ENCODE measurements around the gene LTBP2.

The LTBP2 gene

DNA sequence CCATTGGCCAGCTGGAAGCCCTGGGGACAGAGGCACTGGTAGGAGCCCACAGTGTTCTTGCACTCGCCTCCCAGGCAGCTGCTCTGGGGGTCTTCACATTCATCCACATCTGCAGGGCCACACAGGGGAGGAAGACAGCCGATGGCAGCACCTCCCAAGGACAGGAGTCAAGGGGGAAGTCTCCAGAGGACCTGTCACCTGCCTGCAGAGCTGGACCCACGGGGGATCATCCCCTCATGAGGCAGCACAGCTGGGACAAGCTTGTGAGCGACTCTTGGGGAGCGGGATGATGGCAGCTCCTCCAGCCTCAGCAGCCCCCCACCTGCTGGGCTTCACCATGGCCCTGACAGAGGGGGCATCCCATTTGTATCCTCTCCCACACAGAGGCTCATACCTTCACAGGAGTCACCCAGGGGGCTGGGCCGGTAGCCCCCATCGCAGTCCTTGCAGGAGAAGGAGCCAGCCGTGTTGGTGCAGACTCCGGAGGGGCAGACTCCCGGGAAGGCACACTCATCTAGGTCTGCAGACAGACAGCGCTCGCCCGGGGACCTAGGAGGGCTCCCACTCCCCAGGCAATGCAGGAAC lies 103.1 kb downstream of the LTBP2 start:
- DNase-seq (ENCODE audit: low read depth, low spot score) = no peak

DNA sequence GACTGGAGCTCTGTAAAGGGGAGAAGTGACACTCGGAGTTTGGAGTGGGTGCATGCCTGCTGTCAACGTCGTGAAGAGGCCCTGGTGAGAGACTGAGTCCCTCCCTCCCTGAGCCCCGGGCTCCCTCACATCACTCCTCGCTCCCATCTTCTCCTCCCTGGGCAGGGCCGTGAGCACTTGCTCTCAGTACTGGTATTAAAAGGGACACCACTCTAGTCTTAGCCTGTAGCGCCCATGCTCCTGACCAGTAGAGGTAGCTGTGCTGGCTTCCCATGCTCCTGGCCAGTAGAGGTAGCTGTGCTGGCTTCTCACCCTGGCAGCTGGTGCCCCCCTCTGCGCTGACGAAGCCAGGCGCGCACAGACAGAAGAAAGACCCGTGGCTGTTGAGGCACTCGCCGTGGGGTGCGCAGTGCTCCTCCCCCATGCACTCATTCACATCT lies 103.7 kb downstream of the LTBP2 start:
- no peak for DNase-seq (ENCODE audit: low read depth, low spot score)

DNA sequence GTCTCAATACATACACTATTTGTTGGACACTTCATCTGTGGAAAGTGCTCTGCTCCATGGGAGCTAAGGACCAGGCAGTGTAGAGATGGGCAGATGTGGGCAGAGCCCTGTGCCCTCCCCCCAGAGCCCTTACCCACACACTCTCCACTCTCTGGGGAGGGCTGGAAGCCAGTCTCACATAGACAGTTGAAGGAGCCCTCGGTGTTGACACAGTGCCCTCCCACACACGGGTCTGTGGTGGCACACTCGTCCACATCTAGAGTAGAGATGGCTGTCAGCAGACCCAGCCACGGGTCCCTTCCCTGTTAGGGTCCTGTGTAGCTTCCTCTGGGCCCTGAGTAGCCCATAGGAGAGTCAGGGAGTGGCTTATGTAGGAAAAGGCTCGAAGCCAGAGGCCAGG lies 104.2 kb downstream of the LTBP2 start:
- no peak for DNase-seq (ENCODE audit: low read depth, low spot score)

DNA sequence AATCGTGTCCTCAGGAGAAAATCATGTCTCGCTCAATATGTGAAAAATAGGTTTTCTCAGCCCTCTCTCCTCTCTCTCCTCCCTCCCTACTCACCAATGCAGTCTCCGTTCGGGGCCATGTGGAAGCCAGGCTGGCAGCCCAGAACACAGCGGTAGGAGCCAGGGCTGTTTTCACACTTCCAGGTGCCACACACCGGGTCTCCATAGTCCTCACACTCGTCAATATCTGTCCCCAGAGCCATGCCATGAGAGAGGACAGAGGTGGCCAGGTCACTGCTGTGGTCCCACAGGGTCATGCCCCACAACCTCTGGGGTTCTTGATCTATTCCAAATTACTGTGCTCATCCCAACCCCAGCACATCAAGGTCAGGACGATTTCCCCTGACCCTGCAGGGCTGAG lies 105.0 kb downstream of the LTBP2 start:
- no peak for DNase-seq (ENCODE audit: low read depth, low spot score)

DNA sequence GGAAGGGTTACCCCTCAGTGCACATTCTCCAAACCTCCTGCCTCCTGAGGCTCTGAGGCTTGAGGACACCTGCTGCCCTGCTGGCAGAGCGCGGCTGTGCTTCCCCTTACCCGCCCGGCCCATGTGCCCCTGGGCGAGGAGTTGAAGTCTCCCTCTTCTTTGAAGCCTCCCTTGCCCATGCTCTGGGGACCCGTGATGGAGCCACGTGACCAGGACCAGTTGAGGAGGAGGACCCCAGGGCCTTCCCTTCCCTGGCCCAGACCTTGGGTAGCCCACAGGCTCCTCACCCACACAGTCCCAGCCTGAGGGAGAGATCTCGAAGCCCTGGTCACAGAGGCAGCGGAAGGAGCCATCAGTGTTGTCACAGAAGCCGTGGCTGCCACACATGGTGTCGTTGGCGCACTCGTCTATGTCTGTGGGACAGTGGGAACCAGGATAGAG lies 105.6 kb downstream of the LTBP2 start:
- DNase-seq (ENCODE audit: low read depth, low spot score) = no peak

DNA sequence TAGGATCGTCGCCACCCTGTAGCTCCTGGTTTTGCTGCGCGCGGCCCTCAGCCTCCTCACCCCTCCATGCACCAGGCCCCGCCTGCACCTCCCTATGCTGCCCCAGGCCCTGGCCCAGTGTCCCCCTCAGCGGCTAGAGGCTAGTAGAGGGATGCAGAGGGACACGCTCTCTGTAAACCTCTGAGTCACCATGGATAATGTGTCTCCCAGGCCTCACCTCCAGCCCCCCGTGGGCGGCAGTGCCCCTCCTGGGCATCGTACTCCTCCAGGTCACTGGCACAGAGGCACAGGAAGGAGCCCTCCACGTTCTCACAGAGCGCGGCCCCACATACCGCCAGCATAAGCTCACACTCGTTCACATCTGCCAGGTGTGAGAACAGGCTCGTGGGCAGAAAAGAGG lies 106.2 kb downstream of the LTBP2 start:
- DNase-seq (ENCODE audit: low read depth, low spot score) = no peak

DNA sequence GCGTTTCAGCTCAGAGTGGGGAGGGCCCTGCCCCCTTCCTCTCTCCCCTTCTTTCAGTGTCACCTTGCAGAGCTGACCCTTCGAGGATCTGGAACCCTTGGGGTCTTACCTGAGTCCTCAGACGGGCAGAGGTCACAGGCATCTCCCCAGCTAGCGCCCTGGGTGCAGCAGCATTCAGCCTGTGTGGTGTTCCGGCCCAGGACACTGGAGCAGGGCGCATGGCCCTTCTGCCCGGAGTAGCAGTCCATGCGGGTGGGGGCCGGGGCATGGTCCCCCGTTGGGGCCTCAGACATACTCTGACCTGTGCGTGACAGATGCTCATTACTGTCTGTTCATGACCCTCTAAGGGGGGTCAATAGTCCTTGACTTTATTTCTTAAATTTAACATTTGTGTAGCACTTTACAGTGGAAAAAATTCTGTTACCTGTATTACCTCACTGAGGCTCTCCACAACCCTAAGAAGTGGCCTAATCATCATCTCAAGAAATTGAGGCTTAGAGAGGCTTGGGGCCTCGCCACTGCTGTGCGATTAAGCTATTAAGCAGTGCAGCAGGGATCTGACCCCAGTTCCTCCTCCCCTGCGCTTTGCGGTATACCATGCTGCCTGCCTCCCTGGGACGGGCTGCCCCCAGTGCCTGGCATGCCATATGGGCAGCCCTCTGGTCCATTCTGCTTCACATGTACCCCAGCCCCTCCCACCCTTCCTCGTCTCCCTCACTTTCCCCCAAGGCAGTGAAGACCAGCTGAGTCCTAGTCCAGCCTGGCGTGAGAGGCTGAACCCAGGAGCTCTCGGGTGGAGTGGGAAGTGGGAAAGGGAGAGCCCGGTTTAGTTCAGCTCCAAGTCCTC lies 106.9 kb downstream of the LTBP2 start:
- DNase-seq (ENCODE audit: low read depth, low spot score) = no peak

DNA sequence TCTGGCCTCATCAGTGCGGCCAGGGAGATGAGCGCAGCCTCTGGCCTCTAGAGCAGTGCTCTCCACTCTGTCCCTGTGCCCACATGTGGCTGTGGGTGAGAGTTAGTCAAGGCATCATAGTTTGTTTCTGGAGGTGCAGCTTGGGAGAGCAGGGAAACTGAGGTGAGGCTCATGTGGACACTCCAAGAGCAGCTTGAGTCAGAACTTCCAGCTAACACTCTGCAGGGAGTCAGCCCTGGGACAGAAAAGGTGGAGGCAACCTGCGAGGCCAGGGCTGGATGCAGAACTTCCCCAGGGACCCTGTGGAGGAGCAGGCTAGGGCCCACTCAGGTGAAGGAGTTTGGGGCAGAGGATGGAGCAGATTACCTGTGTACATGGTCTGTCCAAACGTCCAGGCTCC lies 107.6 kb downstream of the LTBP2 start:
- DNase-seq (ENCODE audit: low read depth, low spot score) = no peak

DNA sequence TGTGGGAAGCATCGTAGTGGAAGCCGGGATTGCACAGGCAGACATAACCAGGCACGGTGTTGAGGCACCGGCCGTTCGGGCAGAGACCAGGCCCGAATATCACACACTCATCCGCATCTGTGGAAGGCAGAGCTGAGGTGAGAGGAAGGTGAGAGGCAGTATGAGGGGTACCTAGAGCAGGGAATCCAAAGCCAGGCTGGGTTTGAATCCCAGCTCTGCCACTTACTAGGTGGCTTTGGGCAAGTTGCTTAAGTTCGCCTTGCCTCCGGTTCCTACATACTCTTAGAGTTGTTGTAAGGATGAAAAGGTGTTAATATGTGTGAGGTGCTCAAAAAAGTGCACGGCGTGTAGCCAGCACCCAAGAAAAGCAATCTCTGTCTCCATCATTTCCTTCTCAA lies 108.1 kb downstream of the LTBP2 start:
- no peak for DNase-seq (ENCODE audit: low read depth, low spot score)

DNA sequence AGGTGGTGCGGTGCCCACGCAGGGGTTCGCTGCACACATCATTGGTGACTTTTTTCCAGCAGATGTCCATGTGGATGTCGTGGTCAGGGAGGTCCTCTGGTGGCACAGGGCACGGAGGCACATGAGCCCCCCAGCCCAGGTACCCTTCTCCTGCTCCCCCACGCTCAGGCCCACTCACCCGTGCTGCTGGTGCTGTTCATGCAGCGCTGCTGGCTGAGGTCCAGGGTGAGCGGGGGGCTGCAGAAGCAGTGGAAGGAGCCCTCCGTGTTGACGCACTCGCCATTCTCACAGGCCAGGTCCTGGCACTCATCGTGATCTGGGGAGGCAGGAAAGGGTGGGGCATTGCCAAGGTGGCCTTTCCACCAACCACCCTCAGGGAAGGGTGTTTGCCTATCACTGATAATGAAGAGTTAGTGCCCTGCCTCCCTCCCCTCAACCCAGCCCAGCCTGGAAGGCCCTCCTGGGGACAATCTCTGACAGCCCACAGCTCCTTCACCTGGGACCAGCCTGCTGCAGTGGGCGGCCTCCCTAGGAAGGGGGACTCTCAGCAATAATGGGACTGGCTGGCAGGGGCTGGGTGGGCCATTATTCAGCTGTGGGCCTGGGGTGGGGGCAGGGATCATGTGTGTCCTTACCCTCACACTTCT lies 108.6 kb downstream of the LTBP2 start:
- no peak for DNase-seq (ENCODE audit: low read depth, low spot score)

DNA sequence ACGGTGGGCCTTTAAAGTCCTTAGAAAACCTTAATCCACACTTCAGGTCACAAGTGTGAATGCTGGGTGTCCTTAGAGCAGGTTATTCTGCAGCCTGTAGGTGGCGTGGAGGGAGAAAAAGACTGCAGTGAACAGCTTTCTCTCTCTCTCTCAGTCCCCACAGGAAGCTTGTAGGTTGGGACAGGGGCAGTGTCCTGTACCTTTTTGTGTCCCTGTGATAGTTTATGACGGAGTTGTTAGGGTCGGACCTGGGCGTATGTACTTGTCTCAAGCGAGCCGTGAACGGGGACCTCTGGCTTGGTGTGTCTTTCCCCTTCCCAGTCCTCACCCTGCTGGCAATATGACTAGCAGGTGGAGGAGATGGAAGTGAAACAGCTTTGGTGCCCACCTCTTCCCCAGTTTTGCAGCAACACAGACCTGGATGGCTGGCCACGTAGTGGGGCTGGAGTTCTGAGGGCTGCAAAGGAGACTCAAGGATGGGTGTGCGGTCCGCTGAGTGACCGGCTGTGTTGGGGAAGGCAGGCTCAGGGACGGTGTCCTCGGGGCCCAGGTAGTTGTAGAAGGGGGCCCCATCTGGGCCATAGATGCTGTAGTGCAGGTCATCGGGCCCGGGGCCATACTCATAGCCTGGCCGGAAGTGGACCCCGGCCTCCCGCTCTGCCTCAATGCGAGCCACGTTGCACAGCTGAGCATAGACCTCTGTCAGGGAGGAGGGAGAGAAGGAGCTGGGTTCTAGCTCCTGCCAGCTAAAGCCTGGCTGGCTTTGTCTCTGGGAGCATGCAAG lies 109.6 kb downstream of the LTBP2 start:
- DNase-seq (ENCODE audit: low read depth, low spot score) = no peak

DNA sequence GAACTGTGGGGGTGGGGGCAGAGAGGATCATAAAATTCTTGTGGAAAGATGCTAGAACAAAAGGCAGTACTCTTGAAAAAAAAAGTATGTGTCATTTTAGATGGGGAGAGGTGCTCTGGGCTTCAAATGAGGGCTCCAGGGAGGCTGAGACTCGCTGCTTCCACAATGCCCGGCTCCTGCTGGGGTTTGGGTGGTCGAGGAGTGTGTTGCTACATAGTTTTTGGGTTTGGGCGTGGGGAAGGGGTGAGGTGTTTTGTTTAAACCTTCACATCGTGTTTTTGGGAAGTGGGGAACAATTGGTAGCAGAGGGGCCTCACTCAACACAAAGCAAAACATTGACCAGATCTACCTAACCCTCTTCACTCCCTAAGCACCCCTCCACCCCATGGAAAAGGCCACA lies 110.3 kb downstream of the LTBP2 start:
- DNase-seq (ENCODE audit: low read depth, low spot score) = no peak

DNA sequence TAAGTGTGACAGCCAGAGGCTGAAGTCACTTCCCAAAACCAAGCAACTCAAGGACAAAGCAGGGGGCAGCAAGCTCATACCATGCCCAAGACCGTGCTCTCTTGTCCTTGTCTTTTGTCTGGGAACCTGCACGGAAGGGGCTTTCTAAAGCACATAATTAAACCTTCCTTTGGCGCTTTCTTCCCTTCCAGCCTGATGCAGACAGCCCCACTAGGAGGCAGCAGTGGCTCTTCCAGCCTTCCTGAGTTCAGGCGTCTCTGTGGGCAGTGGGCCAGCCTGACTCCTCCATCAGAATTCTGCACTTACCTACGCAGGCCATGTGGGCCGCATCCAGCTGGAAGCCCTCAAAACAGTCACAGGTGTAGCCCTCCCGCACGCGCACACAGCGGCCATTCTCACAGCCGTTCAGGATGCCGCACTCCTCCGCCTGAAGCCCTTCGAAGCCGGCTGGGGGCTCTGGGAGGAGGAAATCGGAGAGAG lies 110.9 kb downstream of the LTBP2 start:
- DNase-seq (ENCODE audit: low read depth, low spot score) = no peak

DNA sequence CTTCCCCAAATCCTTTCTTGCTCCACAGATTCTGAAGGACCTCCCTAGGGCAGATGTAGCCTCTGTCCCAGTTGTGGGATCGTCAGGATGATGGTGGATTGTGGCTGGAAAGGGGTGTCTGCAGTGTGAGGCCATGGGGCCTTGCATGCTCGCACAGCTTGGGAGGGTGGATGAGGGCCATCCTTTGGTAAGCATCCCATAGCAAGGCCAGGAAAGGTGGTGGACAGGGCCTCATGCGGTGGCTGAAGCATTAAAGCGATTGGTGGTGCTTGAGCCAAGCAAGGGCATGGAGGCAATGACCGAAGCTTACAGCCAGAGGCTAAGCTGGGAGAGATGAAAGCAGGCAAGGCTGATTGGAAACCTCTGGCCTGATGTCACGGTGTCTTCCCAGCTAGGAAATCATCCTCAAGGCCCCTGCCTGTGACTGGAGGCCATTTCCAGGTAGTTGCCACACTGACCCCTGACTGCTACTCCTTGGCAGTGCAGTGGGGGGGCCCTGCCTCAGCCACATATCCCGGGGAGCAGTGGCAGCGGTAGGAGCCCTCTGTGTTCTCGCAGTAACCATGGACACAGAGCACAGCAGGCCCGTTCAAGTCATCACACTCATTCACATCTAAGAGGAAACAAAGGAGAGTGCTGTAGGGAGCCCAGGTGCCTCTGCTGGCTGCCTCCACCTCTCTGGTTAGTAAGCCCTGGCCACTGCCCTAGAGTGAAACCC lies 111.5 kb downstream of the LTBP2 start:
- no peak for DNase-seq (ENCODE audit: low read depth, low spot score)

DNA sequence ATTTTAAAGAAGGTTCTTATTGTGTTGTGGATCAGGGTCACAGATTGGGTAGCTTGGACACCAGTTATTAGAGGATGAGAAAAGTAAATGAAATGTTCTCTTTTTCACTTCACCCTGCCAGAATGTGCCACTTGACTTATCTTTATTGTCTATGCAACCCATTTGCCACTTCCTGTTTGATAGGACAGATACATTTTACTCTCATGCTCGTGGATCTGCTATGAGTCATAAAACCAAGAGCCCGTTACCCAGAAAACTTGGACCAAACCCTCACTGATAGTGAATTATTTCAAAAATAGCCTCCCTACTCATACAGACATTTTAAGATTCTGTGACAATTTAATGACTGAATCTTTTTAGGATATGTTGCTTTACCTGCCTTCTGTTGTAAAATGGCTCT lies 116.7 kb downstream of the LTBP2 start:
- no peak for DNase-seq (ENCODE audit: low read depth, low spot score)

DNA sequence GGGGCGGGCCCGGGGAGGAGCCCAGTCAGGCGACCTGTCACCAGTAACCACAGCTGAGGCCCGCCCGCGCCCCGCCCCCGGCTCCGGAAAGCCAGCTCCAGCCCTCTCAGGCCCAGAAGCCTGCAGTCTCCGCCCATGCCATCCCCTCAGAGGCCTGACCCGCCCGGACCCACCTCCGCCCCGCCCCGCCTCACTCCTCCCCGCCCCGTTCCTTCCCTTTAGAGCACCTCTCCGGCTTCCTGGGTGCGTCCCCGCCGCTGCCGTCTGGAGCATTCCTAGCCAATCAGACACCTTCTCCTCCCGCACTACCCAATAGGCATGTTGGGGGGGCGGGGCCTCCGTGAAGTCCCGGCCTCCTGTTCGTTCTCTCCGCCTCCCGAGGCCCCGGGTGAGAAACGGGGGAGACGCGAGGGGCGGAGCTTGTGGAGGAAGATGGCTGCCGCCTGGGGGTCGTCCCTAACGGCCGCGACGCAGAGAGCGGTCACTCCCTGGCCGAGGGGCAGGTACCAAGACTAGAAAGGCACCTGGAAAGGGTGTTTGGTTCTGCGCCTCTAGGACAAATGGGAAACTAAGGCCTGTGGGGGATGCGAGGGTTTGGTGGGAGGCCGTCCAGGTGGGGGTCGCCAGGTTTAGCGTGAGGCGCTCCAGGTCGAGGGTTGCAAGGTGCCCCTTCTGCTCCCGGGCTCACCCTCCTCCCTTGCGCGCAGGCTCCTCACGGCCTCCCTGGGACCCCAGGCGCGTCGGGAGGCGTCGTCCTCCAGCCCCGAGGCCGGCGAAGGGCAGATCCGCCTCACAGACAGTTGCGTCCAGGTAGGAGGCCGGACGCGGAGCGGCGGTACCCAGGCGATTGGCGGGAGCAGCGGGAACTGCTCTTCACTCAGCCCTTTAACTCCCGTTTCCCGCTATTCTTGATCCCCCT lies 118.4 kb downstream of the LTBP2 start, which contains the start of gene ISCA2:
TSS of gene ISCA2 (plus strand) at position 423 of the 919 bp plus-strand sequence. CDS start at position 433, 10 bp downstream.
- DNase-seq (ENCODE audit: low read depth, low spot score) = peak; percentile 87

DNA sequence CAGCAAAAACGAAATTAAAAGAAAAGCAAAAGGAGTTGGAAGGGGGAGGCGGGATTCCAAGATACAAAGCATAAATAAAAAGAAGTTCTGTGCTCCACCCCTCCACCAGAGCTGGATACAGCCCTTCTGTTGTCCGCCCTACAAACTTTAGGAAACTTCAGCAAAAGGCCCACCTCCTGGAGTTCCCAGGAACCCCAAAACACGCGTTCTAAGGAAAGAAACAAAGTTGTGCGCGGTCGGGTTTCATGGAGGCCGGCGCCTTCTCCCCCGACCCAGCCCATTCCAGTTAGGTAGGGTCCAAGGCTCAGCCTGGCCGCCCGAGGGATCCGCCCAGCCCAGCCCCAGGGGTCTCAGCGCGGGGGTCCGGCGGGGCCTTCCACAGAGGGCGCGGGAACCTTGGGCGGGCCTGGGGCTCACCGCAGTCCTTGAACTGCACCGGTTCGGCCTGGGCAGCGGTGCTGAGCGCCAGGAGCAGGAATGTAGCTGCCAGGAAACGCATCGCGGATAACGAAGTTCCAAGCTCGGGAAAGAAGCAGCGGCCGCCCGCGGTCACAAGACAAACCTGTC lies 119.2 kb downstream of the LTBP2 start, which contains the start of gene NPC2:
TSS of gene NPC2 (minus strand) at position 530 of the 567 bp plus-strand sequence. CDS start at position 499, 31 bp downstream.
- DNase-seq (ENCODE audit: low read depth, low spot score) = no peak

DNA sequence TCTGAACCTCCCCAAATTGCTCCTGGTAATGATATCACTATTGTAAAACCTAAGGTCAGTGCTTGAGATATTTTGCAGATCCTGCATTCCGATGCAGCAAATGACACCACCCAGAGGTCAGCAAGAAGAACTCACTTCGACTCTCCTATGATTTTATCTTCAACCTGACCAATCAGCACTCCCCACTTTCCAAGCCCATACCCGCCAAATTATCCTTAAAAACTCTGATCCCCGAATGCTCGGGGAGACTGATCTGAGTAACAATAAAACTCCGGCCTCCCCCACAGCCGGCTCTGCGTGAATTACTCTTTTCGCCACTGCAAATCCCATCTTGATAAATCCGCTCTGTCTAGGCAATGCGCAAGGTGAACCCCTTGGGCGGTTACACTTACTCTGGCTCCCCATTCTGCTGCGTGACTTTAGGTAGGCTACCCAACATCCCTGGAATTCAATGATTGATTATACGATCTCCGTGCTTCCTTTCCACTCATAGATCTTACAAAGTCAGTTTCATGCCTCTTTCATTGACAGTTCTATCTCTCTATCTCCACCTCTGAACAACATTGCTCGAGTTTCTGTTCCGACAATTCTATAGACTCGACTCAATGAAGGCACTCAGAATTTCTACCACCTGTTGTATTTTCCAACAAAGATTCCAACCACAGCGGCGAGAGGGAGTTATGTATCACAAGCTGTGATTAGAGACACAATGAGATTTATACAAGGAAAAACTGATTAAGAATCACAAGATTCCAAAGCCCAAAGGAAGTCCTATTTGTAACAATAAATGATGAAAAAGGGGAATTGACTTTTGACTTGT lies 119.9 kb downstream of the LTBP2 start:
- DNase-seq (ENCODE audit: low read depth, low spot score) = no peak

DNA sequence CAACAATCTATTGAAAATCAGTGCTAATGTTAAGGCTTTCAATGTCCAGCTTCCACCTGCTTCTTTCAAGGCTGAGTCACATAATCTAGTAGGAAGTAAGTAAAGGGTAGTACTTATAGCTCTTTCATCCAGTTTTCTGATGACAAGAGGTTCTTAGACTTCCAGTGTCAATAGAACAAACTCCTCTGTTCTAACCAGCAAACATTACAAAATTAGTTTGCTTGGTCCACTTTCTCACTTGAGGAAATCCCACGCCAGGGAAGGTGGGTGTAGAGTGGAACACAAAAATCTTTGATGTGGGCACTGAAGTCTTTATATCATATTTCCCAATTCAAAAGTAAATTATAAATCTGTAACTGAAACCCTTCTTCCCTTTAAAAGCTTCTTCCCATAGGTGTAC lies 121.6 kb downstream of the LTBP2 start:
- no peak for DNase-seq (ENCODE audit: low read depth, low spot score)
